HG02938 (cell line): ENCODE results near the gene ATOSB.

Experiments
- ATAC-seq: cut with Tn5 transposase; IDR thresholded peaks from one replicate; pipeline ENCODE4 v1.9.1; 2021; ENCODE audit warnings: mild to moderate bottlenecking, moderate library complexity; ENCODE audit not compliant: unreplicated experiment

ATOSB gene

GRCh38 chr9:35057271-35057620 lies 58.4 kb downstream of the ATOSB start:
- no peak for ATAC-seq

- ATAC-seq: no peak
Observed at GRCh38 chr9:35056571-35057270, 58.9 kb downstream of the ATOSB start.

- no peak for ATAC-seq
Observed at GRCh38 chr9:35054871-35055644, 60.6 kb downstream of the ATOSB start.

GRCh38 chr9:35054185-35054835 lies 61.4 kb downstream of the ATOSB start:
- ATAC-seq: no peak
